KMS-11 (cell line): Measurements from ENCODE around the gene JPH4.

ENCODE experiments used
- H2AFZ ChIP-seq: fragments of 200-600 bp; sonication (generic); 2 replicates; pipeline ENCODE4 v1.6.1; 2016; ENCODE audit warnings: antibody characterized with exemption, mixed run types, low read depth
- H3K27ac ChIP-seq: fragments of 200-600 bp; sonication (generic); 2 replicates; pipeline ENCODE4 v1.6.1; 2016; ENCODE audit warnings: mild to moderate bottlenecking, mixed run types
- H3K27me3 ChIP-seq: fragments of 200-600 bp; sonication (generic); 2 replicates; pipeline ENCODE4 v1.6.1; 2017; ENCODE audit warnings: mild to moderate bottlenecking, low read depth, mixed run types, moderate library complexity; ENCODE audit not compliant: insufficient read depth
- H3K36me3 ChIP-seq: fragments of 200-600 bp; sonication (generic); 2 replicates; pipeline ENCODE4 v1.6.1; 2017; ENCODE audit warnings: mild to moderate bottlenecking, mixed run types; ENCODE audit not compliant: insufficient read depth
- H3K4me1 ChIP-seq: fragments of 200-600 bp; sonication (generic); 2 replicates; pipeline ENCODE4 v1.6.1; 2016; ENCODE audit warnings: mild to moderate bottlenecking, low read depth, mixed run types; ENCODE audit not compliant: poor library complexity, severe bottlenecking
- H3K4me2 ChIP-seq: fragments of 200-600 bp; sonication (generic); 2 replicates; pipeline ENCODE4 v1.7.0; 2016; ENCODE audit warnings: mild to moderate bottlenecking, mixed run types
- H3K4me3 ChIP-seq: fragments of 200-600 bp; sonication (generic); IDR thresholded peaks from 2 replicates; pipeline ENCODE4 v1.6.1; 2017; ENCODE audit warnings: low read depth, low read length, mixed read lengths; ENCODE audit not compliant: insufficient read depth
- H3K79me2 ChIP-seq: fragments of 200-600 bp; sonication (generic); 2 replicates; pipeline ENCODE4 v1.6.1; 2016; ENCODE audit warnings: low read depth, mixed run types; ENCODE audit not compliant: insufficient read depth
- H3K9ac ChIP-seq: fragments of 200-600 bp; sonication (generic); 2 replicates; pipeline ENCODE4 v1.6.1; 2016; ENCODE audit warnings: mild to moderate bottlenecking, mixed run types
- H4K20me1 ChIP-seq: fragments of 200-600 bp; sonication (generic); 2 replicates; pipeline ENCODE4 v1.6.1; 2016; ENCODE audit warnings: mild to moderate bottlenecking, mixed run types; ENCODE audit not compliant: insufficient read depth
- CTCF ChIP-seq: fragments of 200-600 bp; sonication (generic); conservative IDR thresholded peaks from 2 replicates; pipeline ENCODE4 v1.6.1; 2017; ENCODE audit warnings: low read depth, mild to moderate bottlenecking, antibody characterized with exemption, low read length, moderate library complexity, mixed read lengths

The JPH4 gene

GRCh38 chr14:23540141-23540469 is 38.5 kb downstream of the JPH4 start:
- Histone ChIP-seq H3K27ac (no peak overlapping the region), H3K4me2 (no peak overlapping the region), H3K4me1 (no peaks in the 10 kb centered on the region), H3K4me3 (no peak overlapping the region), H4K20me1 (no peaks in the 10 kb centered on the region), H3K27me3 (no peaks in the 10 kb centered on the region), H2AFZ (no peak overlapping the region), H3K36me3 (no peaks in the 10 kb centered on the region), H3K9ac (no peak overlapping the region), H3K79me2 (no peaks in the 10 kb centered on the region)
- TF ChIP-seq CTCF = no peak

- no peaks in the 10 kb centered on the region for H3K79me2 ChIP-seq
- no peak overlapping the region for H3K9ac ChIP-seq
- no peak overlapping the region for H2AFZ ChIP-seq
- no peak overlapping the region for H3K27ac ChIP-seq
- H3K36me3 ChIP-seq = no peaks in the 10 kb centered on the region
- peak; percentile 78 for TF ChIP-seq CTCF
- no peak overlapping the region for H3K4me3 ChIP-seq
- no peaks in the 10 kb centered on the region for H3K27me3 ChIP-seq
- no peaks in the 10 kb centered on the region for H4K20me1 ChIP-seq
- no peak overlapping the region for H3K4me2 ChIP-seq
- H3K4me1 ChIP-seq = no peaks in the 10 kb centered on the region
Observed at GRCh38 chr14:23539248-23540140, 39.1 kb downstream of the JPH4 start.

GRCh38 chr14:23538785-23539184 is 39.8 kb downstream of the JPH4 start:
- Histone ChIP-seq H2AFZ (no peak overlapping the region), H3K36me3 (no peaks in the 10 kb centered on the region), H3K27me3 (no peaks in the 10 kb centered on the region), H4K20me1 (no peaks in the 10 kb centered on the region), H3K27ac (no peak overlapping the region), H3K4me2 (no peak overlapping the region), H3K9ac (no peak overlapping the region), H3K4me3 (no peak overlapping the region), H3K4me1 (no peaks in the 10 kb centered on the region), H3K79me2 (no peaks in the 10 kb centered on the region)
- no peak for TF ChIP-seq CTCF

- no peak overlapping the region for H3K4me3 ChIP-seq
Observed at GRCh38 chr14:23538050-23538718, 40.4 kb downstream of the JPH4 start.

More at GRCh38 chr14:23538050-23538718, 40.4 kb downstream of the JPH4 start:
- H3K79me2 ChIP-seq = no peaks in the 10 kb centered on the region
- H3K4me2 ChIP-seq = no peak overlapping the region
- no peak overlapping the region for H2AFZ ChIP-seq
- no peak overlapping the region for H3K9ac ChIP-seq
- no peaks in the 10 kb centered on the region for H4K20me1 ChIP-seq
- H3K36me3 ChIP-seq = no peaks in the 10 kb centered on the region
- H3K4me1 ChIP-seq = no peaks in the 10 kb centered on the region
- no peaks in the 10 kb centered on the region for H3K27me3 ChIP-seq
- no peak for TF ChIP-seq CTCF
- no peak overlapping the region for H3K27ac ChIP-seq
